Caco-2 (cell line): ENCODE measurements around the gene C1QTNF12. TPM values are rescaled to one million over a fixed set of nuclear protein-coding genes. Genes with fewer than 3 reads are reported as not detected.
A peak's percentile ranks its signal among the peaks of the same experiment; 100 is the strongest.

Experiments
- BruUV-seq: library from RNA; stranded (reverse); fragments of 400-500 nt; replicated peaks from 2 replicates; lab custom pipeline; 2021; lab: Mats Ljungman, UMichigan
- CTCF ChIA-PET: fragments of 300-600 bp; sonication (Branson Sonifier 250); formaldehyde crosslinking; loops from one replicate; lab custom pipeline; 2022; ENCODE audit warnings: antibody characterized with exemption; lab: Charles Lee
- POLR2A ChIA-PET: fragments of 300-600 bp; sonication (Branson Sonifier 250); formaldehyde crosslinking; loops from one replicate; lab custom pipeline; 2022; ENCODE audit warnings: antibody characterized with exemption; lab: Charles Lee
- DNase-seq, 2 experiments: peaks; one replicate each; pipeline versions ENCODE4 v3.0.0 to v3.0.0-alpha.2; 2020 to 2022
- H3K27me3 ChIP-seq: replicated peaks from 2 replicates; pipeline ENCODE4 v1.6.0; 2011; ENCODE audit warnings: low read length; ENCODE audit not compliant: control insufficient read depth, insufficient read depth
- H3K36me3 ChIP-seq: 2 replicates; pipeline ENCODE4 v1.5.1; 2011; ENCODE audit warnings: low read length; ENCODE audit not compliant: control insufficient read depth, insufficient read depth
- H3K4me1 ChIP-seq: fragments of 250-450 bp; sonication (Bioruptor Pico); 2 replicates; pipeline ENCODE4 v1.5.1; 2020; ENCODE audit warnings: mild to moderate bottlenecking
- H3K4me3 ChIP-seq: 2 replicates; pipeline ENCODE4 v1.5.1; 2011; ENCODE audit warnings: low read depth, mild to moderate bottlenecking, control low read depth, low read length
- H3K9me3 ChIP-seq: fragments of 250-450 bp; sonication (Bioruptor Pico); 2 replicates; pipeline ENCODE4 v1.5.1; 2020; ENCODE audit warnings: mild to moderate bottlenecking, moderate library complexity
- H3K27ac Mint-ChIP-seq: one replicate; pipeline ENCODE4 v1.8.0; 2022; ENCODE audit warnings: mixed read lengths; ENCODE audit not compliant: unreplicated experiment
- H3K27me3 Mint-ChIP-seq: one replicate; pipeline ENCODE4 v1.8.0; 2022; ENCODE audit warnings: mixed read lengths; ENCODE audit not compliant: insufficient read depth, unreplicated experiment
- H3K36me3 Mint-ChIP-seq: one replicate; pipeline ENCODE4 v1.8.0; 2022; ENCODE audit warnings: mild to moderate bottlenecking, mixed read lengths; ENCODE audit not compliant: insufficient read depth, unreplicated experiment
- H3K4me1 Mint-ChIP-seq: one replicate; pipeline ENCODE4 v1.8.0; 2022; ENCODE audit warnings: low read depth, mixed read lengths; ENCODE audit not compliant: unreplicated experiment
- H3K4me3 Mint-ChIP-seq: one replicate; pipeline ENCODE4 v1.8.0; 2022; ENCODE audit warnings: mild to moderate bottlenecking, moderate library complexity, mixed read lengths; ENCODE audit not compliant: unreplicated experiment
- H3K9me3 Mint-ChIP-seq: one replicate; pipeline ENCODE4 v1.8.0; 2022; ENCODE audit warnings: mixed read lengths; ENCODE audit not compliant: unreplicated experiment
- CTCF ChIP-seq, 2 experiments: fragments of 200-600 bp in 1 of 2; IDR thresholded peaks; 1 replicate in 1 of 2; 2 replicates in 1 of 2; pipeline versions ENCODE4 v1.5.1 to v1.8.0; 2011 to 2022; ENCODE audit warnings: antibody characterized with exemption in 1 of 2, control low read depth in 1 of 2, inconsistent platforms in 1 of 2, low read depth in 1 of 2, low read length in 1 of 2, mild to moderate bottlenecking in 1 of 2, moderate library complexity in 1 of 2; ENCODE audit not compliant: insufficient read depth in 1 of 2, severe bottlenecking in 1 of 2, unreplicated experiment in 1 of 2
- intact Hi-C: fragments of 100-400 bp; cut with micrococcal nuclease; formaldehyde crosslinking; loops from one replicate; pipeline ENCODE4 v1.10.0; 2022; ENCODE audit not compliant: unreplicated experiment
- total RNA-seq: library from RNA; stranded (reverse); gene quantifications from 2 replicates; pipeline ENCODE4 v1.2.3, GENCODE V29; 2022

C1QTNF12 gene
- total RNA-seq, 1 experiment from 2014 or later: 3.7 TPM

- Histone ChIP-seq H3K36me3 (no peaks in the 10 kb centered on the region), H3K4me1 (no peaks in the 10 kb centered on the region), H3K27me3 (no peaks in the 10 kb centered on the region), H3K9me3 (no peaks in the 10 kb centered on the region), H3K4me3 (no peak overlapping the region)
- CTCF ChIA-PET: no interaction called here
- Mint-ChIP-seq H3K27me3 (no peaks in the 10 kb centered on the region), H3K36me3 (peaks cover 23% of the 10 kb centered on the region), H3K9me3 (no peaks in the 10 kb centered on the region), H3K4me1 (no peaks in the 10 kb centered on the region), H3K27ac (no peak overlapping the region), H3K4me3 (no peak overlapping the region)
- intact Hi-C loops: no loop called here
- TF ChIP-seq CTCF (IDR thresholded peaks at IDR 0.05; ENCODE audit: insufficient read depth in 1 of 2, low read depth in 1 of 2, low read length in 1 of 2, severe bottlenecking in 1 of 2, unreplicated experiment in 1 of 2): no peak
- DNase-seq: no peak
- TSS peak; percentile 93 for BruUV-seq
- POLR2A ChIA-PET: no interaction called here
Measured at GRCh38 chr1:1216770-1217620, 29.5 kb downstream of the C1QTNF12 start.

GRCh38 chr1:1215881-1216605 is 30.5 kb downstream of the C1QTNF12 start:
- no TSS peak for BruUV-seq
- H3K4me3 Mint-ChIP-seq: no peak overlapping the region
- intact Hi-C loops: no loop called here
- H3K27me3 Mint-ChIP-seq: no peaks in the 10 kb centered on the region
- no peak for DNase-seq
- TF ChIP-seq CTCF (IDR thresholded peaks at IDR 0.05; ENCODE audit: insufficient read depth in 1 of 2, low read depth in 1 of 2, low read length in 1 of 2, severe bottlenecking in 1 of 2, unreplicated experiment in 1 of 2): no peak
- Histone ChIP-seq H3K36me3 (no peaks in the 10 kb centered on the region), H3K4me1 (no peaks in the 10 kb centered on the region), H3K27me3 (no peaks in the 10 kb centered on the region), H3K4me3 (no peak overlapping the region), H3K9me3 (no peaks in the 10 kb centered on the region)
- no peaks in the 10 kb centered on the region for H3K9me3 Mint-ChIP-seq
- ChIA-PET POLR2A (no interaction called here), CTCF (interaction anchor here (1.2 kb wide), 1 partner anchor 94 kb away, joined by 3 read pairs; no protein-coding TSS in a partner anchor)
- H3K27ac Mint-ChIP-seq: no peak overlapping the region
- H3K36me3 Mint-ChIP-seq: peaks cover 23% of the 10 kb centered on the region
- no peaks in the 10 kb centered on the region for H3K4me1 Mint-ChIP-seq

- H3K36me3 ChIP-seq: no peaks in the 10 kb centered on the region
- DNase-seq: no peak
- Mint-ChIP-seq H3K36me3 (peaks cover 15% of the 10 kb centered on the region), H3K4me3 (no peak overlapping the region), H3K27ac (no peak overlapping the region), H3K4me1 (no peaks in the 10 kb centered on the region), H3K9me3 (no peaks in the 10 kb centered on the region), H3K27me3 (no peaks in the 10 kb centered on the region)
- H3K9me3 ChIP-seq: no peaks in the 10 kb centered on the region
- no TSS peak for BruUV-seq
- H3K4me3 ChIP-seq: no peak overlapping the region
- no peaks in the 10 kb centered on the region for H3K27me3 ChIP-seq
- TF ChIP-seq CTCF (IDR thresholded peaks at IDR 0.05; ENCODE audit: insufficient read depth in 1 of 2, low read depth in 1 of 2, low read length in 1 of 2, severe bottlenecking in 1 of 2, unreplicated experiment in 1 of 2): no peak
- POLR2A ChIA-PET: no interaction called here
- intact Hi-C loops: no loop called here
- CTCF ChIA-PET: interaction anchor here (1.2 kb wide), 1 partner anchor 93 kb away, joined by 3 read pairs; no protein-coding TSS in a partner anchor
- no peaks in the 10 kb centered on the region for H3K4me1 ChIP-seq
Measured at GRCh38 chr1:1215080-1215676, 31.3 kb downstream of the C1QTNF12 start.
